ENCODE results near the gene TTLL9. TPM values are rescaled to one million over a fixed set of nuclear protein-coding genes. Genes with fewer than 3 reads are reported as not detected.
A peak's percentile ranks its signal among the peaks of the same experiment; 100 is the strongest.

TTLL9 gene
- total and polyA plus RNA-seq, 2 of the 13 experiments (the other 11 are each of a cell fraction or from before 2014, with no cell fraction given), result not detected

DNA sequence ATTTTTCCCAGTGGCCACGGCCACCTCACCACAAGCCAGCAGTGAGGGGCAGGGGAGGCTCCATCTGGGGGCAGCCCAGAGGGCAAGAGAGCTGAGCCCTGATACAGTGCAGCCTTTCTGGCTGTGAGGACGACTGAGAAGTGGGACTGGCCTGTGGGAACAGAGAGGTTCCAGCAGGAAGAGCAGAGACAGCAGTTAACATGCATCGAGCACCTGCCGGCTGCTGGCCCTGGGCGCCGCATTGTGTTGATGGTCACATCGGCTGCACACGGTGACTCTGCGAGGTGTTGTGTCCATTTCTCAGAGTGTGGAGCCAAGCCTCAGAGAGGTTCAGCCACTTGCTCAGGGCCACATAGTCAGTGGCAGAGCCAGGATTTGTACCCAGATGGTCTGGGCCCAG, 34.9 kb upstream of the TTLL9 start (continued):
- TF ChIP-seq PHF20 (CRISPR knock-in tag; IDR thresholded peaks at IDR 0.05), result 0 out of 2 replicates have a peak, but pooled peaks have one; percentile 3
- 0 out of 2 replicates have a peak, but pooled peaks have one; percentile 9 for TF ChIP-seq ATAD3A (CRISPR knock-in tag; IDR thresholded peaks at IDR 0.05)
- TF ChIP-seq ZFP41 (CRISPR knock-in tag; IDR thresholded peaks at IDR 0.05; ENCODE audit: borderline replicate concordance), result peak; percentile 17; the same call in 1 of the 2 replicates
- TF ChIP-seq, protein P1, sequence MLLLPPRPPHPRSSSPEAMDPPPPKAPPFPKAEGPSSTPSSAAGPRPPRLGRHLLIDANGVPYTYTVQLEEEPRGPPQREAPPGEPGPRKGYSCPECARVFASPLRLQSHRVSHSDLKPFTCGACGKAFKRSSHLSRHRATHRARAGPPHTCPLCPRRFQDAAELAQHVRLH (CRISPR knock-in tag; IDR thresholded peaks at IDR 0.05; ENCODE audit: borderline replicate concordance, low read depth), result no peak
- peak; percentile 46; the same call in 1 of the 2 replicates for TF ChIP-seq ZNF432 (CRISPR knock-in tag; IDR thresholded peaks at IDR 0.05; ENCODE audit: borderline replicate concordance)
- TF ChIP-seq ZNF543 (CRISPR knock-in tag; IDR thresholded peaks at IDR 0.05), result no peak
- no peak for TF ChIP-seq GABPB1 (CRISPR knock-in tag; IDR thresholded peaks at IDR 0.05)
- TF ChIP-seq ZNF629 (CRISPR knock-in tag; conservative IDR thresholded peaks at IDR 0.05), result peak; percentile 75; the same call in 1 of the 2 replicates
- TF ChIP-seq ZNF614 (CRISPR knock-in tag; IDR thresholded peaks at IDR 0.05; ENCODE audit: borderline replicate concordance), result 0 out of 2 replicates have a peak, but pooled peaks have one; percentile 5
- TF ChIP-seq, protein P2, sequence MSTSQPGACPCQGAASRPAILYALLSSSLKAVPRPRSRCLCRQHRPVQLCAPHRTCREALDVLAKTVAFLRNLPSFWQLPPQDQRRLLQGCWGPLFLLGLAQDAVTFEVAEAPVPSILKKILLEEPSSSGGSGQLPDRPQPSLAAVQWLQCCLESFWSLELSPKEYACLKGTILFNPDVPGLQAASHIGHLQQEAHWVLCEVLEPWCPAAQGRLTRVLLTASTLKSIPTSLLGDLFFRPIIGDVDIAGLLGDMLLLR (CRISPR knock-in tag; IDR thresholded peaks at IDR 0.05), result no peak
- TF ChIP-seq HOXA7 (CRISPR knock-in tag; IDR thresholded peaks at IDR 0.05), result no peak
- TF ChIP-seq ETV5 (CRISPR knock-in tag; IDR thresholded peaks at IDR 0.05; ENCODE audit: borderline replicate concordance), result 0 out of 2 replicates have a peak, but pooled peaks have one; percentile 12
- peak; percentile 25 for TF ChIP-seq AGO1 (IDR thresholded peaks at IDR 0.05; ENCODE audit: low read depth, low read length, poor library complexity, severe bottlenecking)
- 0 out of 2 replicates have a peak, but pooled peaks have one; percentile 34 for TF ChIP-seq EED (CRISPR knock-in tag; IDR thresholded peaks at IDR 0.05)

Measured in HepG2 (cell line).